GM23338 (cell line): ENCODE data around the gene NTF3.

Experiments used
- CREB1 ChIP-seq: fragments of 250-450 bp; sonication (Bioruptor Pico); IDR thresholded peaks from 2 replicates; pipeline ENCODE4 v1.5.0; 2020; ENCODE audit warnings: low read depth, mild to moderate bottlenecking, moderate library complexity
- ETS1 ChIP-seq: IDR thresholded peaks from 2 replicates; pipeline ENCODE4 v1.6.1; 2016; ENCODE audit warnings: antibody characterized with exemption
- EZH2 ChIP-seq: fragments of 200-600 bp; sonication (generic); IDR thresholded peaks from one replicate; pipeline ENCODE4 v1.8.0; 2017; ENCODE audit warnings: antibody characterized with exemption, mild to moderate bottlenecking, low read depth; ENCODE audit not compliant: unreplicated experiment
- EZH2phosphoT487 ChIP-seq: fragments of 200-600 bp; sonication (generic); IDR thresholded peaks from one replicate; pipeline ENCODE4 v1.8.1; 2018; ENCODE audit warnings: antibody characterized with exemption; ENCODE audit not compliant: unreplicated experiment
- JUNB ChIP-seq: IDR thresholded peaks from one replicate; pipeline ENCODE4 v1.6.1; 2016; ENCODE audit warnings: antibody characterized with exemption; ENCODE audit not compliant: unreplicated experiment
- POLR2AphosphoS5 ChIP-seq: IDR thresholded peaks from 2 replicates; pipeline ENCODE4 v1.6.1; 2016; ENCODE audit warnings: antibody characterized with exemption, low read depth
- REST ChIP-seq: IDR thresholded peaks from one replicate; pipeline ENCODE4 v1.6.1; 2018; ENCODE audit warnings: antibody characterized with exemption; ENCODE audit not compliant: unreplicated experiment
- TF ChIP-seq, protein P1 (sequence below), 2 experiments: fragments of 200-600 bp in 1 of 2; sonication (generic) in 1 of 2; conservative IDR thresholded peaks; 2 replicates each; pipeline versions ENCODE4 v1.5.1 to v1.6.1; 2016 to 2017; ENCODE audit warnings: antibody characterized with exemption in 2 of 2, low read depth in 2 of 2, mild to moderate bottlenecking in 2 of 2, moderate library complexity in 1 of 2

- TF ChIP-seq, protein P1, sequence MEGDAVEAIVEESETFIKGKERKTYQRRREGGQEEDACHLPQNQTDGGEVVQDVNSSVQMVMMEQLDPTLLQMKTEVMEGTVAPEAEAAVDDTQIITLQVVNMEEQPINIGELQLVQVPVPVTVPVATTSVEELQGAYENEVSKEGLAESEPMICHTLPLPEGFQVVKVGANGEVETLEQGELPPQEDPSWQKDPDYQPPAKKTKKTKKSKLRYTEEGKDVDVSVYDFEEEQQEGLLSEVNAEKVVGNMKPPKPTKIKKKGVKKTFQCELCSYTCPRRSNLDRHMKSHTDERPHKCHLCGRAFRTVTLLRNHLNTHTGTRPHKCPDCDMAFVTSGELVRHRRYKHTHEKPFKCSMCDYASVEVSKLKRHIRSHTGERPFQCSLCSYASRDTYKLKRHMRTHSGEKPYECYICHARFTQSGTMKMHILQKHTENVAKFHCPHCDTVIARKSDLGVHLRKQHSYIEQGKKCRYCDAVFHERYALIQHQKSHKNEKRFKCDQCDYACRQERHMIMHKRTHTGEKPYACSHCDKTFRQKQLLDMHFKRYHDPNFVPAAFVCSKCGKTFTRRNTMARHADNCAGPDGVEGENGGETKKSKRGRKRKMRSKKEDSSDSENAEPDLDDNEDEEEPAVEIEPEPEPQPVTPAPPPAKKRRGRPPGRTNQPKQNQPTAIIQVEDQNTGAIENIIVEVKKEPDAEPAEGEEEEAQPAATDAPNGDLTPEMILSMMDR (conservative IDR thresholded peaks at IDR 0.05; ENCODE audit: low read depth in 2 of 2): peak; percentile 76 to 78
- TF ChIP-seq REST (no peak), EZH2 (no peak), POLR2AphosphoS5 (no peak), JUNB (no peak), ETS1 (no peak), EZH2phosphoT487 (no peak), CREB1 (no peak)
Observed at GRCh38 chr12:5428332-5429221, 3.3 kb upstream of the NTF3 start.
